GM12878 (cell line): ENCODE data around the gene UNC80. TPM values are rescaled to one million over a fixed set of nuclear protein-coding genes. Genes with fewer than 3 reads are reported as not detected.
A peak's percentile ranks its signal among the peaks of the same experiment; 100 is the strongest.

Experiments used
- ATAC-seq: fragments of 200-7000 bp; cut with Tn5 transposase; 3 replicates; pipeline ENCODE4 v1.9.1; 2020; ENCODE audit warnings: mild to moderate bottlenecking, moderate library complexity
- BruUV-seq: library from RNA; stranded (reverse); fragments of 400-500 nt; replicated peaks from 2 replicates; lab custom pipeline; 2021; lab: Mats Ljungman, UMichigan
- CTCF ChIA-PET: fragments of 300-600 bp; sonication (Branson Sonifier 250); formaldehyde crosslinking; extraction: SDS; loops from one replicate; lab custom pipeline; 2021; ENCODE audit warnings: inconsistent platforms; lab: Yijun Ruan, JAX
- POLR2A ChIA-PET: fragments of 350-600 bp; formaldehyde crosslinking; extraction: SDS; loops from one replicate; lab custom pipeline; 2021; ENCODE audit warnings: inconsistent platforms; lab: Charles Lee
- RAD21 ChIA-PET: fragments of 300-600 bp; sonication (Branson Sonifier 250); formaldehyde crosslinking; loops from one replicate; lab custom pipeline; 2023; ENCODE audit warnings: antibody characterized with exemption; ENCODE audit not compliant: unreplicated experiment; lab: Charles Lee
- SMC1A ChIA-PET: fragments of 300-600 bp; sonication (Branson Sonifier 250); formaldehyde crosslinking; loops from one replicate; lab custom pipeline; 2023; ENCODE audit not compliant: unreplicated experiment, uncharacterized antibody; lab: Charles Lee
- DNase-seq: peaks from one replicate; pipeline ENCODE4 v3.0.0-alpha.2; 2011; ENCODE audit warnings: low read depth, low spot score
- FAIRE-seq: peaks from 3 replicates; lab custom pipeline; 2011; peaks lifted over from hg19 to GRCh38; lab: Jason Lieb, UNC
- H2AFZ ChIP-seq: 2 replicates; pipeline ENCODE4 v1.6.0; 2011; ENCODE audit warnings: low read depth, low read length, control low read depth; ENCODE audit not compliant: control insufficient read depth
- H3K27ac ChIP-seq: 2 replicates; pipeline ENCODE4 v1.5.1; 2011; ENCODE audit warnings: control low read depth; ENCODE audit not compliant: control insufficient read depth, insufficient read depth
- H3K27me3 ChIP-seq, 2 experiments: replicated peaks in 1 of 2; 2 replicates each; pipeline versions ENCODE4 v1.6.0 to v1.6.1; 2011; ENCODE audit warnings: low read length in 1 of 2; ENCODE audit not compliant: control insufficient read depth in 2 of 2, insufficient read depth in 2 of 2
- H3K36me3 ChIP-seq, 2 experiments: 2 replicates each; pipeline ENCODE4 v1.5.1; 2011; ENCODE audit warnings: low read length in 1 of 2; ENCODE audit not compliant: control insufficient read depth in 2 of 2, insufficient read depth in 2 of 2
- H3K4me1 ChIP-seq: 2 replicates; pipeline ENCODE4 v1.6.1; 2011; ENCODE audit warnings: mild to moderate bottlenecking, low read length, moderate library complexity, mixed read lengths; ENCODE audit not compliant: control insufficient read depth, insufficient read depth
- H3K4me2 ChIP-seq: 2 replicates; pipeline ENCODE4 v1.6.0; 2011; ENCODE audit warnings: control low read depth; ENCODE audit not compliant: control insufficient read depth, insufficient read depth
- H3K4me3 ChIP-seq: fragments of 200-600 bp; sonication (generic); 2 replicates; pipeline ENCODE4 v1.5.1; 2016
- H3K79me2 ChIP-seq: 2 replicates; pipeline ENCODE4 v1.6.0; 2011; ENCODE audit warnings: low read length; ENCODE audit not compliant: control insufficient read depth, insufficient read depth
- H3K9ac ChIP-seq: 2 replicates; pipeline ENCODE4 v1.8.0; 2011; ENCODE audit warnings: low read length, control low read depth, mixed read lengths; ENCODE audit not compliant: control insufficient read depth, insufficient read depth
- H3K9me3 ChIP-seq: replicated peaks from 3 replicates; pipeline ENCODE4 v1.5.1; 2011; ENCODE audit warnings: mild to moderate bottlenecking, low read length; ENCODE audit not compliant: control insufficient read depth, insufficient read depth
- H4K20me1 ChIP-seq: 2 replicates; pipeline ENCODE4 v1.6.0; 2011; ENCODE audit not compliant: control insufficient read depth, insufficient read depth
- ATF7 ChIP-seq: fragments of 450-650 bp; IDR thresholded peaks from 2 replicates; pipeline ENCODE4 v1.6.1; 2016; ENCODE audit warnings: low read depth, mild to moderate bottlenecking
- BACH1 ChIP-seq: fragments of 450-650 bp; IDR thresholded peaks from 2 replicates; pipeline ENCODE4 v1.6.1; 2017; ENCODE audit warnings: mild to moderate bottlenecking, borderline replicate concordance
- BMI1 ChIP-seq: fragments of 450-650 bp; IDR thresholded peaks from 2 replicates; pipeline ENCODE4 v1.6.1; 2016; ENCODE audit warnings: mild to moderate bottlenecking, moderate library complexity, borderline replicate concordance
- EP300 ChIP-seq, 2 experiments: fragments of 150-350 bp in 1 of 2; IDR thresholded peaks; 2 replicates each; pipeline ENCODE4 v1.6.1; 2011 to 2012; ENCODE audit warnings: low read depth in 2 of 2, low read length in 2 of 2, borderline replicate concordance in 1 of 2, improper control_type of control experiment in 1 of 2, inconsistent platforms in 1 of 2; ENCODE audit not compliant: control insufficient read depth in 1 of 2
- GABPA ChIP-seq: IDR thresholded peaks from 2 replicates; pipeline ENCODE4 v1.6.1; 2014; ENCODE audit warnings: antibody characterized with exemption, low read depth, mild to moderate bottlenecking, inconsistent platforms
- IKZF1 ChIP-seq: fragments of 450-650 bp; conservative IDR thresholded peaks from 2 replicates; pipeline ENCODE4 v1.6.1; 2017; ENCODE audit warnings: antibody characterized with exemption, mild to moderate bottlenecking
- MEF2A ChIP-seq: IDR thresholded peaks from 2 replicates; pipeline ENCODE4 v1.6.1; 2011; ENCODE audit warnings: low read depth, mild to moderate bottlenecking, low read length, moderate library complexity; ENCODE audit not compliant: insufficient read depth
- NR2F1 ChIP-seq: fragments of 450-650 bp; conservative IDR thresholded peaks from 2 replicates; pipeline ENCODE4 v1.6.1; 2017; ENCODE audit warnings: mild to moderate bottlenecking
- POLR2A ChIP-seq: IDR thresholded peaks from 2 replicates; pipeline ENCODE4 v1.6.1; 2011; ENCODE audit warnings: low read depth, mild to moderate bottlenecking, low read length
- RELA ChIP-seq: fragments of 450-650 bp; IDR thresholded peaks from 2 replicates; pipeline ENCODE4 v1.8.0; 2014; ENCODE audit warnings: borderline replicate concordance; ENCODE audit not compliant: partially characterized antibody
- RUNX3 ChIP-seq: IDR thresholded peaks from 2 replicates; pipeline ENCODE4 v1.6.1; 2012; ENCODE audit warnings: low read length, inconsistent platforms
- SPI1 ChIP-seq: IDR thresholded peaks from 2 replicates; pipeline ENCODE4 v1.6.1; 2011; ENCODE audit warnings: low read depth, mild to moderate bottlenecking, low read length, moderate library complexity, borderline replicate concordance; ENCODE audit not compliant: insufficient read depth
- ZBED1 ChIP-seq: IDR thresholded peaks from 2 replicates; pipeline ENCODE4 v1.6.1; 2016; ENCODE audit warnings: borderline replicate concordance
- ZNF687 ChIP-seq: fragments of 450-650 bp; IDR thresholded peaks from 2 replicates; pipeline ENCODE4 v1.6.1; 2017; ENCODE audit warnings: mild to moderate bottlenecking, moderate library complexity
- WGBS: methylation state at CpG from one replicate; pipeline ENCODE4 v1.1.6; 2016; ENCODE audit warnings: low lambda C conversion rate; ENCODE audit not compliant: insufficient replicate concordance, insufficient coverage; ENCODE audit errors: missing lambda C conversion rate; 5-methylcytosine and 5-hydroxymethylcytosine counted together
- in situ Hi-C: fragments of 300-500 bp; cut with MboI; formaldehyde crosslinking; loops from 9 replicates; pipeline ENCODE4 v1.14.3; 2018; ENCODE audit warnings: mixed read lengths
- intact Hi-C: fragments of 100-400 bp; cut with micrococcal nuclease; formaldehyde crosslinking; loops from one replicate; pipeline ENCODE4 v1.14.2; 2022; ENCODE audit not compliant: unreplicated experiment
- polyA plus RNA-seq, 11 experiments: library from polyadenylated mRNA; depleted of rRNA in 4 of 11; unstranded in 6 of 11; stranded (reverse) in 5 of 11; fragments of >200 nt; fragmentation: Nextera tagmentation in 4 of 11; fragmentation: Illumina TruSeq in 1 of 11; extraction: Ambion mirVana in 4 of 11; extraction: Trizol in 1 of 11; gene quantifications; 1 replicate in 1 of 11; 2 replicates in 10 of 11; pipeline versions ENCODE4 v1.2.1 to v1.2.3, GENCODE V29; 2011 to 2016; ENCODE audit warnings: inconsistent platforms in 2 of 11, missing spikeins in 2 of 11, low read depth in 1 of 11
- total RNA-seq, 4 experiments: library from RNA; depleted of rRNA in 3 of 4; stranded (reverse); fragments of >200 nt in 3 of 4; fragmentation: Illumina TruSeq in 1 of 4; extraction: Trizol in 1 of 4; gene quantifications; 2 replicates each; pipeline versions ENCODE4 v1.2.1 to v1.2.3, GENCODE V29; 2013 to 2021
- TF ChIP-seq, protein P1 (sequence below): fragments of 450-650 bp; formaldehyde crosslinking; IDR thresholded peaks from 2 replicates; pipeline ENCODE4 v1.4.0; 2020; ENCODE audit warnings: mild to moderate bottlenecking, moderate library complexity

The UNC80 gene
- total and polyA plus RNA-seq, 10 of the 15 experiments (the other 5 are each of a cell fraction or from before 2014, with no cell fraction given), result not detected

- RAD21 ChIA-PET, result interaction anchor here (1.2 to 3.1 kb wide), 8 partner anchors 9 to 642 kb away, joined by 3 to 34 read pairs (median 4); no protein-coding TSS in a partner anchor
- Histone ChIP-seq H2AFZ (no peak overlapping the region), H3K4me1 (no peaks in the 10 kb centered on the region), H3K27ac (no peak overlapping the region), H3K79me2 (no peaks in the 10 kb centered on the region), H3K9ac (no peak overlapping the region), H3K9me3 (no peaks in the 10 kb centered on the region), H3K4me3 (no peak overlapping the region), H3K27me3 (no peaks in the 10 kb centered on the region), H3K36me3 (no peaks in the 10 kb centered on the region), H3K4me2 (no peak overlapping the region), H4K20me1 (no peaks in the 10 kb centered on the region)
- FAIRE-seq (no peak), ATAC-seq (peak; percentile 80), DNase-seq (peak; percentile 5)
- whole genome bisulfite sequencing, result 58% methylated on average over 9 of the region's 9 CpGs
- CTCF ChIA-PET, result interaction anchor here (0.6 to 6.1 kb wide), 19 partner anchors 9 to 422 kb away, joined by 3 to 51 read pairs (median 6); no protein-coding TSS in a partner anchor
- POLR2A ChIA-PET, result no interaction called here
- in situ Hi-C loops (loop anchor here (5.0 kb wide), 1 partner anchor 220 kb away; no protein-coding TSS in a partner anchor), intact Hi-C loops (loop anchor here (1.0 kb wide), 3 partner anchors 218 to 422 kb away; no protein-coding TSS in a partner anchor)
- SMC1A ChIA-PET, result interaction anchor here (1.0 to 4.0 kb wide), 8 partner anchors 15 to 222 kb away, joined by 3 to 38 read pairs (median 5); no protein-coding TSS in a partner anchor
- no TSS peak for BruUV-seq
- TF ChIP-seq BMI1 (no peak), ATF7 (no peak), IKZF1 (no peak), ZBED1 (no peak), ZNF687 (no peak), RUNX3 (no peak), NR2F1 (no peak), RELA (no peak), POLR2A (no peak), EP300 (IDR thresholded peaks at IDR 0.05; ENCODE audit: borderline replicate concordance in 1 of 2, control insufficient read depth in 1 of 2, low read depth in 2 of 2, low read length in 2 of 2) (no peak), GABPA (no peak), MEF2A (no peak), SPI1 (peak; percentile 71; the same call in 1 of the 2 replicates), BACH1 (no peak)
- TF ChIP-seq, protein P1, sequence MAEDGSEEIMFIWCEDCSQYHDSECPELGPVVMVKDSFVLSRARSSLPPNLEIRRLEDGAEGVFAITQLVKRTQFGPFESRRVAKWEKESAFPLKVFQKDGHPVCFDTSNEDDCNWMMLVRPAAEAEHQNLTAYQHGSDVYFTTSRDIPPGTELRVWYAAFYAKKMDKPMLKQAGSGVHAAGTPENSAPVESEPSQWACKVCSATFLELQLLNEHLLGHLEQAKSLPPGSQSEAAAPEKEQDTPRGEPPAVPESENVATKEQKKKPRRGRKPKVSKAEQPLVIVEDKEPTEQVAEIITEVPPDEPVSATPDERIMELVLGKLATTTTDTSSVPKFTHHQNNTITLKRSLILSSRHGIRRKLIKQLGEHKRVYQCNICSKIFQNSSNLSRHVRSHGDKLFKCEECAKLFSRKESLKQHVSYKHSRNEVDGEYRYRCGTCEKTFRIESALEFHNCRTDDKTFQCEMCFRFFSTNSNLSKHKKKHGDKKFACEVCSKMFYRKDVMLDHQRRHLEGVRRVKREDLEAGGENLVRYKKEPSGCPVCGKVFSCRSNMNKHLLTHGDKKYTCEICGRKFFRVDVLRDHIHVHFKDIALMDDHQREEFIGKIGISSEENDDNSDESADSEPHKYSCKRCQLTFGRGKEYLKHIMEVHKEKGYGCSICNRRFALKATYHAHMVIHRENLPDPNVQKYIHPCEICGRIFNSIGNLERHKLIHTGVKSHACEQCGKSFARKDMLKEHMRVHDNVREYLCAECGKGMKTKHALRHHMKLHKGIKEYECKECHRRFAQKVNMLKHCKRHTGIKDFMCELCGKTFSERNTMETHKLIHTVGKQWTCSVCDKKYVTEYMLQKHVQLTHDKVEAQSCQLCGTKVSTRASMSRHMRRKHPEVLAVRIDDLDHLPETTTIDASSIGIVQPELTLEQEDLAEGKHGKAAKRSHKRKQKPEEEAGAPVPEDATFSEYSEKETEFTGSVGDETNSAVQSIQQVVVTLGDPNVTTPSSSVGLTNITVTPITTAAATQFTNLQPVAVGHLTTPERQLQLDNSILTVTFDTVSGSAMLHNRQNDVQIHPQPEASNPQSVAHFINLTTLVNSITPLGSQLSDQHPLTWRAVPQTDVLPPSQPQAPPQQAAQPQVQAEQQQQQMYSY (CRISPR knock-in tag), result no peak
These were observed 205.2 kb downstream of the UNC80 start for GRCh38 chr2:209976698-209977385.
